ENCODE data around the gene MFGE8. TPM values are rescaled to one million over a fixed set of nuclear protein-coding genes. Genes with fewer than 3 reads are reported as not detected.

MFGE8 gene
- total and polyA plus RNA-seq, 7 donors: 137 to 771 (median 253) TPM

GRCh38 chr15:88872106-88872505 lies 41.1 kb downstream of the MFGE8 start:
- H3K4me1 ChIP-seq: peaks cover 4% of the 10 kb centered on the region
- 50 to 73% (median 51%) methylated on average over 6 of the region's 6 CpGs for WGBS, 3 donors
- peaks cover 0 to 4% of the 10 kb centered on the region in 2 donors for H3K36me3 ChIP-seq (ENCODE audit: insufficient read depth in 1 of 2, low read depth in 1 of 2)
- no peak overlapping the region for H3K27ac ChIP-seq
- no peaks in the 10 kb centered on the region for H3K9me3 ChIP-seq
- intact Hi-C loops (cut with DNase I): no loop called here
- TF ChIP-seq CTCF (IDR thresholded peaks at IDR 0.05): no peak
- peaks cover 0 to 2% (median 0%) of the 10 kb centered on the region in 3 donors for H3K27me3 ChIP-seq (ENCODE audit: insufficient read depth in 3 of 3, low read length in 2 of 3)
- DNase-seq (no peak), ATAC-seq (no peak)
- H3K4me3 ChIP-seq: no peak overlapping the region

GRCh38 chr15:88871313-88871712 lies 41.9 kb downstream of the MFGE8 start:
- H3K27me3 ChIP-seq (ENCODE audit: insufficient read depth in 3 of 3, low read length in 2 of 3): peaks cover 0 to 2% (median 0%) of the 10 kb centered on the region in 3 donors
- intact Hi-C loops (cut with DNase I): no loop called here
- peaks cover 4% of the 10 kb centered on the region for H3K4me1 ChIP-seq
- ATAC-seq (no peak), DNase-seq (no peak)
- H3K9me3 ChIP-seq: no peaks in the 10 kb centered on the region
- TF ChIP-seq CTCF (IDR thresholded peaks at IDR 0.05): no peak
- no peak overlapping the region for H3K4me3 ChIP-seq
- no peak overlapping the region for H3K27ac ChIP-seq
- peaks cover 0 to 2% of the 10 kb centered on the region in 2 donors for H3K36me3 ChIP-seq (ENCODE audit: insufficient read depth in 1 of 2, low read depth in 1 of 2)
- 81 to 87% (median 85%) methylated on average over 13 to 14 of the region's 14 CpGs for WGBS, 3 donors

- no peak for TF ChIP-seq CTCF (IDR thresholded peaks at IDR 0.05)
- no peaks in the 10 kb centered on the region for H3K27me3 ChIP-seq (ENCODE audit: insufficient read depth in 3 of 3, low read length in 2 of 3)
- DNase-seq: no peak
- no peaks in the 10 kb centered on the region for H3K36me3 ChIP-seq (ENCODE audit: insufficient read depth in 1 of 2, low read depth in 1 of 2)
- H3K9me3 ChIP-seq: no peaks in the 10 kb centered on the region
- no peaks in the 10 kb centered on the region for H3K4me1 ChIP-seq
- no peak overlapping the region for H3K4me3 ChIP-seq
- 80 to 86% (median 85%) methylated on average over 10 of the region's 10 CpGs for WGBS, 3 donors
- ATAC-seq: no peak
- intact Hi-C loops (cut with DNase I): no loop called here
- H3K27ac ChIP-seq: no peak overlapping the region
Measured at GRCh38 chr15:88866295-88866881, 46.8 kb downstream of the MFGE8 start.

GRCh38 chr15:88865498-88866099 lies 47.6 kb downstream of the MFGE8 start:
- WGBS, 3 donors: 71 to 75% (median 72%) methylated on average over 6 of the region's 6 CpGs
- Histone ChIP-seq H3K27ac (no peak overlapping the region), H3K36me3 (ENCODE audit: insufficient read depth in 1 of 2, low read depth in 1 of 2) (no peaks in the 10 kb centered on the region), H3K9me3 (no peaks in the 10 kb centered on the region), H3K27me3 (ENCODE audit: insufficient read depth in 3 of 3, low read length in 2 of 3) (no peaks in the 10 kb centered on the region), H3K4me1 (no peaks in the 10 kb centered on the region), H3K4me3 (no peak overlapping the region)
- ATAC-seq (no peak), DNase-seq (no peak)
- intact Hi-C loops (cut with DNase I): no loop called here
- no peak for TF ChIP-seq CTCF (IDR thresholded peaks at IDR 0.05)

All from psoas muscle (tissue), 8 donors.